MM.1S (cell line): Measurements from ENCODE around the gene ESR2.

ENCODE experiments used
- DNase-seq: peaks from one replicate; pipeline ENCODE4 v3.0.0-alpha.2; 2015
- H2AFZ ChIP-seq: fragments of 300-600 bp; sonication (generic); 2 replicates; pipeline ENCODE4 v1.6.0; 2016; ENCODE audit warnings: antibody characterized with exemption, low read length
- H3F3A ChIP-seq: fragments of 300-600 bp; sonication (generic); 2 replicates; pipeline ENCODE4 v1.6.1; 2016; ENCODE audit warnings: mild to moderate bottlenecking, antibody characterized with exemption, low read length, moderate library complexity, mixed read lengths; ENCODE audit not compliant: insufficient read depth
- H3K27ac ChIP-seq: fragments of 300-600 bp; sonication (generic); 2 replicates; pipeline ENCODE4 v1.5.1; 2016; ENCODE audit warnings: mild to moderate bottlenecking, low read length
- H3K27me3 ChIP-seq: fragments of 300-600 bp; sonication (generic); replicated peaks from 2 replicates; pipeline ENCODE4 v1.6.0; 2016; ENCODE audit warnings: low read length; ENCODE audit not compliant: insufficient read depth
- H3K36me3 ChIP-seq: fragments of 300-600 bp; sonication (generic); replicated peaks from 2 replicates; pipeline ENCODE4 v1.6.1; 2016; ENCODE audit warnings: mild to moderate bottlenecking, low read length, mixed read lengths; ENCODE audit not compliant: insufficient read depth
- H3K4me1 ChIP-seq: fragments of 300-600 bp; sonication (generic); 2 replicates; pipeline ENCODE4 v1.6.1; 2016; ENCODE audit warnings: low read length, mixed read lengths
- H3K4me2 ChIP-seq: fragments of 300-600 bp; sonication (generic); 2 replicates; pipeline ENCODE4 v1.6.0; 2016; ENCODE audit warnings: low read depth, low read length
- H3K4me3 ChIP-seq: fragments of 300-600 bp; sonication (generic); 2 replicates; pipeline ENCODE4 v1.5.1; 2016; ENCODE audit warnings: low read length, mixed read lengths
- H3K79me2 ChIP-seq: fragments of 300-600 bp; sonication (generic); 2 replicates; pipeline ENCODE4 v1.6.1; 2016; ENCODE audit warnings: mixed run types, low read length, mixed read lengths
- H3K9ac ChIP-seq: fragments of 300-600 bp; sonication (generic); 2 replicates; pipeline ENCODE4 v1.6.1; 2016; ENCODE audit warnings: low read length, mixed read lengths
- H3K9me2 ChIP-seq: fragments of 300-600 bp; sonication (generic); replicated peaks from 2 replicates; pipeline ENCODE4 v1.6.1; 2016; ENCODE audit warnings: mild to moderate bottlenecking, low read length, mixed read lengths; ENCODE audit not compliant: insufficient read depth
- H3K9me3 ChIP-seq: fragments of 300-600 bp; sonication (generic); replicated peaks from 2 replicates; pipeline ENCODE4 v1.6.1; 2016; ENCODE audit warnings: mild to moderate bottlenecking, low read length, mixed read lengths; ENCODE audit not compliant: insufficient read depth
- H4K20me1 ChIP-seq: fragments of 300-600 bp; sonication (generic); 2 replicates; pipeline ENCODE4 v1.6.1; 2016; ENCODE audit warnings: mild to moderate bottlenecking, low read length, moderate library complexity, mixed read lengths; ENCODE audit not compliant: insufficient read depth
- CTCF ChIP-seq: fragments of 300-600 bp; sonication (generic); IDR thresholded peaks from 2 replicates; pipeline ENCODE4 v1.5.1; 2016; ENCODE audit warnings: antibody characterized with exemption, low read length, mixed read lengths
- EZH2 ChIP-seq: fragments of 300-600 bp; sonication (generic); optimal IDR thresholded peaks from 2 replicates; pipeline ENCODE3; 2017; ENCODE audit warnings: low read depth, mild to moderate bottlenecking, antibody characterized with exemption, low read length, mixed read lengths
- EZH2phosphoT487 ChIP-seq: fragments of 300-600 bp; sonication (generic); IDR thresholded peaks from 2 replicates; pipeline ENCODE4 v1.6.1; 2018; ENCODE audit warnings: antibody characterized with exemption, low read length

Gene ESR2

GRCh38 chr14:64202716-64203115, 91.5 kb downstream of the ESR2 start:
- no peak overlapping the region for H2AFZ ChIP-seq
- no peaks in the 10 kb centered on the region for H3K79me2 ChIP-seq
- H4K20me1 ChIP-seq: no peaks in the 10 kb centered on the region
- H3K36me3 ChIP-seq: no peaks in the 10 kb centered on the region
- H3K27ac ChIP-seq: peak overlapping the region; percentile 66
- no peak for TF ChIP-seq EZH2phosphoT487
- no peak for TF ChIP-seq CTCF
- TF ChIP-seq EZH2: no peak
- no peak overlapping the region for H3K4me2 ChIP-seq
- H3K27me3 ChIP-seq: no peaks in the 10 kb centered on the region
- DNase-seq: no peak
- H3K4me3 ChIP-seq: no peak overlapping the region
- peak overlapping the region; percentile 18; the same call in 1 of the 2 replicates for H3K9ac ChIP-seq
- H3K9me2 ChIP-seq: no peaks in the 10 kb centered on the region
- H3F3A ChIP-seq: peaks cover 15% of the 10 kb centered on the region
- H3K4me1 ChIP-seq: peaks cover 17% of the 10 kb centered on the region
- no peaks in the 10 kb centered on the region for H3K9me3 ChIP-seq

GRCh38 chr14:64201921-64202545, 92.1 kb downstream of the ESR2 start:
- Histone ChIP-seq H3K4me1 (peaks cover 17% of the 10 kb centered on the region), H2AFZ (no peak overlapping the region), H3K36me3 (no peaks in the 10 kb centered on the region), H3K79me2 (no peaks in the 10 kb centered on the region), H3K27ac (no peak overlapping the region), H3K9me2 (no peaks in the 10 kb centered on the region), H4K20me1 (no peaks in the 10 kb centered on the region), H3K4me3 (no peak overlapping the region), H3K27me3 (no peaks in the 10 kb centered on the region), H3K9me3 (no peaks in the 10 kb centered on the region), H3K9ac (no peak overlapping the region), H3F3A (peaks cover 15% of the 10 kb centered on the region), H3K4me2 (no peak overlapping the region)
- no peak for DNase-seq
- TF ChIP-seq CTCF (no peak), EZH2 (no peak), EZH2phosphoT487 (no peak)

GRCh38 chr14:64201296-64201695, 92.9 kb downstream of the ESR2 start:
- H3F3A ChIP-seq: peaks cover 15% of the 10 kb centered on the region
- no peaks in the 10 kb centered on the region for H4K20me1 ChIP-seq
- H3K36me3 ChIP-seq: no peaks in the 10 kb centered on the region
- peaks cover 17% of the 10 kb centered on the region for H3K4me1 ChIP-seq
- H3K4me2 ChIP-seq: no peak overlapping the region
- no peaks in the 10 kb centered on the region for H3K9me3 ChIP-seq
- no peak overlapping the region for H2AFZ ChIP-seq
- H3K9me2 ChIP-seq: no peaks in the 10 kb centered on the region
- no peaks in the 10 kb centered on the region for H3K27me3 ChIP-seq
- no peak overlapping the region for H3K4me3 ChIP-seq
- no peak overlapping the region for H3K9ac ChIP-seq
- DNase-seq: no peak
- H3K27ac ChIP-seq: no peak overlapping the region
- H3K79me2 ChIP-seq: no peaks in the 10 kb centered on the region
- no peak for TF ChIP-seq EZH2phosphoT487
- TF ChIP-seq EZH2: no peak
- TF ChIP-seq CTCF: no peak
